MCF 10A (cell line): ENCODE results near the gene MAB21L1. TPM values are rescaled to one million over a fixed set of nuclear protein-coding genes. Genes with fewer than 3 reads are reported as not detected.

Source experiments
- Bru-seq: library from RNA; stranded (reverse); fragments of 400-500 nt; gene quantifications from one replicate; lab custom pipeline; 2021; lab: Mats Ljungman, UMichigan
- BruChase-seq, 2 experiments: library from RNA; stranded (reverse); fragments of 400-500 nt; gene quantifications; one replicate each; lab custom pipeline; 2021; lab: Mats Ljungman, UMichigan
- BruUV-seq: library from RNA; stranded (reverse); fragments of 400-500 nt; replicated peaks from 2 replicates; lab custom pipeline; 2021; lab: Mats Ljungman, UMichigan
- CTCF ChIA-PET: fragments of 300-600 bp; sonication (Branson Sonifier 250); formaldehyde crosslinking; extraction: SDS; loops from one replicate; lab custom pipeline; 2021; ENCODE audit warnings: antibody characterized with exemption, inconsistent platforms; lab: Yijun Ruan, JAX
- POLR2A ChIA-PET: fragments of 300-600, 350-650 bp; sonication (Branson Sonifier 250); formaldehyde crosslinking; extraction: SDS; loops from one replicate; lab custom pipeline; 2020; ENCODE audit warnings: antibody characterized with exemption, inconsistent platforms; lab: Yijun Ruan, JAX
- DNase-seq: peaks from one replicate; pipeline ENCODE4 v3.0.0-alpha.2; 2018; ENCODE audit not compliant: unreplicated experiment
- H3K27ac Mint-ChIP-seq: one replicate; pipeline ENCODE4 v1.8.0; 2022; ENCODE audit warnings: mild to moderate bottlenecking, low read depth, mixed read lengths; ENCODE audit not compliant: unreplicated experiment
- H3K27me3 Mint-ChIP-seq: one replicate; pipeline ENCODE4 v1.8.0; 2022; ENCODE audit warnings: mixed read lengths; ENCODE audit not compliant: insufficient read depth, unreplicated experiment
- H3K36me3 Mint-ChIP-seq: one replicate; pipeline ENCODE4 v1.8.0; 2022; ENCODE audit warnings: mild to moderate bottlenecking, moderate library complexity, mixed read lengths; ENCODE audit not compliant: insufficient read depth, unreplicated experiment
- H3K4me1 Mint-ChIP-seq: one replicate; pipeline ENCODE4 v1.8.0; 2022; ENCODE audit warnings: mixed read lengths; ENCODE audit not compliant: insufficient read depth, unreplicated experiment
- H3K4me3 Mint-ChIP-seq: one replicate; pipeline ENCODE4 v1.8.0; 2022; ENCODE audit warnings: mild to moderate bottlenecking, moderate library complexity, mixed read lengths; ENCODE audit not compliant: unreplicated experiment
- H3K9me3 Mint-ChIP-seq: one replicate; pipeline ENCODE4 v1.8.0; 2022; ENCODE audit warnings: mixed read lengths; ENCODE audit not compliant: unreplicated experiment
- CTCF ChIP-seq: fragments of 200-600 bp; IDR thresholded peaks from one replicate; pipeline ENCODE4 v1.8.0; 2022; ENCODE audit warnings: antibody characterized with exemption, mild to moderate bottlenecking; ENCODE audit not compliant: unreplicated experiment
- intact Hi-C: fragments of 100-400 bp; cut with micrococcal nuclease; formaldehyde crosslinking; loops from 2 replicates; pipeline ENCODE4 v1.14.1; 2022
- long read RNA-seq: library from polyadenylated mRNA; stranded (forward); transcript quantifications from one replicate; pipeline ENCODE4 v2.0.0, GENCODE V29; 2022
- total RNA-seq: library from RNA; stranded (reverse); gene quantifications from 2 replicates; pipeline ENCODE4 v1.2.3, GENCODE V29; 2022

Gene MAB21L1
- total RNA-seq (not detected in 2 replicates), Bru-seq, nascent RNA (not detected), BruChase-seq, experiment 1, labeled RNA remaining after a 6-hour chase (not detected), BruChase-seq, experiment 2, labeled RNA remaining after a 2-hour chase (not detected)
- long read RNA-seq: 0 reads

GRCh38 chr13:35475960-35476943 lies at the start of gene MAB21L1:
Gene MAB21L1 (minus strand): TSS chr13:35476689. CDS start chr13:35476138, 551 bp downstream.
- Mint-ChIP-seq H3K36me3 (no peaks in the 10 kb centered on the region), H3K27ac (no peak within 1 kb of the TSS), H3K9me3 (no peaks in the 10 kb centered on the region), H3K4me3 (no peak within 1 kb of the TSS), H3K4me1 (no peaks in the 10 kb centered on the region), H3K27me3 (no peaks in the 10 kb centered on the region)
- ChIA-PET POLR2A (no interaction called here), CTCF (no interaction called here)
- no peak for DNase-seq
- BruUV-seq: no TSS peak
- no peak for TF ChIP-seq CTCF
- intact Hi-C loops: no loop called here

GRCh38 chr13:35524171-35524570 lies 47.7 kb upstream of the MAB21L1 start:
- intact Hi-C loops: no loop called here
- no peak for DNase-seq
- no peaks in the 10 kb centered on the region for H3K4me1 Mint-ChIP-seq
- peaks cover 8% of the 10 kb centered on the region for H3K9me3 Mint-ChIP-seq
- H3K27ac Mint-ChIP-seq: no peak overlapping the region
- no peaks in the 10 kb centered on the region for H3K27me3 Mint-ChIP-seq
- no peak overlapping the region for H3K4me3 Mint-ChIP-seq
- no peaks in the 10 kb centered on the region for H3K36me3 Mint-ChIP-seq
- ChIA-PET CTCF (no interaction called here), POLR2A (no interaction called here)
- TF ChIP-seq CTCF: no peak
- no TSS peak for BruUV-seq

GRCh38 chr13:35518337-35518946 lies 42.0 kb upstream of the MAB21L1 start:
- TF ChIP-seq CTCF: no peak
- ChIA-PET CTCF (no interaction called here), POLR2A (interaction anchor here (0.6 kb wide), 1 partner anchor 103 kb away, joined by 4 read pairs; no protein-coding TSS in a partner anchor)
- H3K36me3 Mint-ChIP-seq: peaks cover 10% of the 10 kb centered on the region
- no peaks in the 10 kb centered on the region for H3K4me1 Mint-ChIP-seq
- H3K27me3 Mint-ChIP-seq: no peaks in the 10 kb centered on the region
- H3K27ac Mint-ChIP-seq: no peak overlapping the region
- no peak overlapping the region for H3K4me3 Mint-ChIP-seq
- no TSS peak for BruUV-seq
- H3K9me3 Mint-ChIP-seq: peaks cover 8% of the 10 kb centered on the region
- DNase-seq: no peak
- intact Hi-C loops: no loop called here
